HG02623 (cell line): ENCODE measurements around the gene KDM4B.

ENCODE experiments used
- ATAC-seq: cut with Tn5 transposase; IDR thresholded peaks from one replicate; pipeline ENCODE4 v1.9.1; 2021; ENCODE audit warnings: moderate library complexity; ENCODE audit not compliant: unreplicated experiment

Gene KDM4B

GRCh38 chr19:5119297-5119998 is 150.5 kb downstream of the KDM4B start:
- no peak for ATAC-seq

GRCh38 chr19:5120321-5120720 is 151.4 kb downstream of the KDM4B start:
- ATAC-seq: no peak

GRCh38 chr19:5120833-5121232 is 151.9 kb downstream of the KDM4B start:
- no peak for ATAC-seq

GRCh38 chr19:5121266-5122120 is 152.6 kb downstream of the KDM4B start:
- ATAC-seq: no peak

- no peak for ATAC-seq
Measured at GRCh38 chr19:5122121-5122400, 153.1 kb downstream of the KDM4B start.

- no peak for ATAC-seq
Measured at GRCh38 chr19:5122671-5123409, 153.9 kb downstream of the KDM4B start.

GRCh38 chr19:5123646-5124045 is 154.7 kb downstream of the KDM4B start:
- ATAC-seq: no peak

- ATAC-seq: no peak
Measured at GRCh38 chr19:5124111-5124855, 155.4 kb downstream of the KDM4B start.

- ATAC-seq: no peak
Measured at GRCh38 chr19:5125376-5125775, 156.5 kb downstream of the KDM4B start.

- no peak for ATAC-seq
Measured at GRCh38 chr19:5125797-5126497, 157.0 kb downstream of the KDM4B start.

GRCh38 chr19:5126498-5127223 is 157.7 kb downstream of the KDM4B start:
- no peak for ATAC-seq

- ATAC-seq: no peak
Measured at GRCh38 chr19:5127717-5128116, 158.8 kb downstream of the KDM4B start.

- ATAC-seq: no peak
Measured at GRCh38 chr19:5128251-5128935, 159.5 kb downstream of the KDM4B start.

- ATAC-seq: no peak
Measured at GRCh38 chr19:5128936-5129389, 160.1 kb downstream of the KDM4B start.

GRCh38 chr19:5129691-5130090 is 160.8 kb downstream of the KDM4B start:
- ATAC-seq: no peak

GRCh38 chr19:5130371-5131030 is 161.6 kb downstream of the KDM4B start:
- ATAC-seq: peak; percentile 40

GRCh38 chr19:5131031-5131505 is 162.2 kb downstream of the KDM4B start:
- ATAC-seq: peak; percentile 41

- no peak for ATAC-seq
Measured at GRCh38 chr19:5131506-5132205, 162.7 kb downstream of the KDM4B start.
